GM12878 (cell line): ENCODE measurements around the gene BEST2. TPM values are rescaled to one million over a fixed set of nuclear protein-coding genes. Genes with fewer than 3 reads are reported as not detected.

ENCODE experiments used
- ATAC-seq: fragments of 200-7000 bp; cut with Tn5 transposase; 3 replicates; pipeline ENCODE4 v1.9.1; 2020; ENCODE audit warnings: mild to moderate bottlenecking, moderate library complexity
- BruUV-seq: library from RNA; stranded (reverse); fragments of 400-500 nt; replicated peaks from 2 replicates; lab custom pipeline; 2021; lab: Mats Ljungman, UMichigan
- CTCF ChIA-PET: fragments of 300-600 bp; sonication (Branson Sonifier 250); formaldehyde crosslinking; extraction: SDS; loops from one replicate; lab custom pipeline; 2021; ENCODE audit warnings: inconsistent platforms; lab: Yijun Ruan, JAX
- POLR2A ChIA-PET: fragments of 350-600 bp; formaldehyde crosslinking; extraction: SDS; loops from one replicate; lab custom pipeline; 2021; ENCODE audit warnings: inconsistent platforms; lab: Charles Lee
- RAD21 ChIA-PET: fragments of 300-600 bp; sonication (Branson Sonifier 250); formaldehyde crosslinking; loops from one replicate; lab custom pipeline; 2023; ENCODE audit warnings: antibody characterized with exemption; ENCODE audit not compliant: unreplicated experiment; lab: Charles Lee
- SMC1A ChIA-PET: fragments of 300-600 bp; sonication (Branson Sonifier 250); formaldehyde crosslinking; loops from one replicate; lab custom pipeline; 2023; ENCODE audit not compliant: unreplicated experiment, uncharacterized antibody; lab: Charles Lee
- DNase-seq: peaks from one replicate; pipeline ENCODE4 v3.0.0-alpha.2; 2011; ENCODE audit warnings: low read depth, low spot score
- FAIRE-seq: peaks from 3 replicates; lab custom pipeline; 2011; peaks lifted over from hg19 to GRCh38; lab: Jason Lieb, UNC
- H2AFZ ChIP-seq: 2 replicates; pipeline ENCODE4 v1.6.0; 2011; ENCODE audit warnings: low read depth, low read length, control low read depth; ENCODE audit not compliant: control insufficient read depth
- H3K27ac ChIP-seq: 2 replicates; pipeline ENCODE4 v1.5.1; 2011; ENCODE audit warnings: control low read depth; ENCODE audit not compliant: control insufficient read depth, insufficient read depth
- H3K27me3 ChIP-seq, 2 experiments: replicated peaks in 1 of 2; 2 replicates each; pipeline versions ENCODE4 v1.6.0 to v1.6.1; 2011; ENCODE audit warnings: low read length in 1 of 2; ENCODE audit not compliant: control insufficient read depth in 2 of 2, insufficient read depth in 2 of 2
- H3K36me3 ChIP-seq, 2 experiments: 2 replicates each; pipeline ENCODE4 v1.5.1; 2011; ENCODE audit warnings: low read length in 1 of 2; ENCODE audit not compliant: control insufficient read depth in 2 of 2, insufficient read depth in 2 of 2
- H3K4me1 ChIP-seq: 2 replicates; pipeline ENCODE4 v1.6.1; 2011; ENCODE audit warnings: mild to moderate bottlenecking, low read length, moderate library complexity, mixed read lengths; ENCODE audit not compliant: control insufficient read depth, insufficient read depth
- H3K4me2 ChIP-seq: 2 replicates; pipeline ENCODE4 v1.6.0; 2011; ENCODE audit warnings: control low read depth; ENCODE audit not compliant: control insufficient read depth, insufficient read depth
- H3K4me3 ChIP-seq: fragments of 200-600 bp; sonication (generic); 2 replicates; pipeline ENCODE4 v1.5.1; 2016
- H3K79me2 ChIP-seq: 2 replicates; pipeline ENCODE4 v1.6.0; 2011; ENCODE audit warnings: low read length; ENCODE audit not compliant: control insufficient read depth, insufficient read depth
- H3K9ac ChIP-seq: 2 replicates; pipeline ENCODE4 v1.8.0; 2011; ENCODE audit warnings: low read length, control low read depth, mixed read lengths; ENCODE audit not compliant: control insufficient read depth, insufficient read depth
- H3K9me3 ChIP-seq: replicated peaks from 3 replicates; pipeline ENCODE4 v1.5.1; 2011; ENCODE audit warnings: mild to moderate bottlenecking, low read length; ENCODE audit not compliant: control insufficient read depth, insufficient read depth
- H4K20me1 ChIP-seq: 2 replicates; pipeline ENCODE4 v1.6.0; 2011; ENCODE audit not compliant: control insufficient read depth, insufficient read depth
- BCL11A ChIP-seq: IDR thresholded peaks from 2 replicates; pipeline ENCODE4 v1.6.1; 2011; ENCODE audit warnings: low read depth, low read length
- FOXM1 ChIP-seq: IDR thresholded peaks from 2 replicates; pipeline ENCODE4 v1.6.1; 2012; ENCODE audit warnings: low read depth, mild to moderate bottlenecking, inconsistent platforms, low read length, moderate library complexity
- IRF3 ChIP-seq: fragments of 450-650 bp; IDR thresholded peaks from 2 replicates; pipeline ENCODE4 v1.6.1; 2014; ENCODE audit warnings: mild to moderate bottlenecking
- KLF5 ChIP-seq: fragments of 450-650 bp; IDR thresholded peaks from 2 replicates; pipeline ENCODE4 v1.6.1; 2014; ENCODE audit warnings: mild to moderate bottlenecking; ENCODE audit not compliant: partially characterized antibody
- MLLT1 ChIP-seq: fragments of 450-650 bp; IDR thresholded peaks from 2 replicates; pipeline ENCODE4 v1.6.1; 2016; ENCODE audit warnings: mild to moderate bottlenecking
- MTA3 ChIP-seq: IDR thresholded peaks from 2 replicates; pipeline ENCODE4 v1.6.1; 2012; ENCODE audit warnings: low read length, inconsistent platforms, borderline replicate concordance
- NR2C2 ChIP-seq: IDR thresholded peaks from 2 replicates; pipeline ENCODE4 v1.6.1; 2011; ENCODE audit warnings: borderline replicate concordance, low read depth; ENCODE audit not compliant: control insufficient read depth, insufficient read length
- PAX8 ChIP-seq: fragments of 450-650 bp; IDR thresholded peaks from 2 replicates; pipeline ENCODE4 v1.6.1; 2017; ENCODE audit warnings: mild to moderate bottlenecking, moderate library complexity
- SMAD1 ChIP-seq: fragments of 450-650 bp; IDR thresholded peaks from 2 replicates; pipeline ENCODE4 v1.6.1; 2018; ENCODE audit warnings: mild to moderate bottlenecking, low read depth; ENCODE audit not compliant: partially characterized antibody
- SUZ12 ChIP-seq: fragments of 200-600 bp; sonication (generic); IDR thresholded peaks from one replicate; pipeline ENCODE4 v1.6.1; 2018; ENCODE audit warnings: antibody characterized with exemption, mild to moderate bottlenecking; ENCODE audit not compliant: unreplicated experiment
- TCF7 ChIP-seq: IDR thresholded peaks from 2 replicates; pipeline ENCODE4 v1.6.1; 2014; ENCODE audit warnings: antibody characterized with exemption, borderline replicate concordance
- YBX1 ChIP-seq: fragments of 450-650 bp; IDR thresholded peaks from 2 replicates; pipeline ENCODE4 v1.6.1; 2016; ENCODE audit warnings: antibody characterized with exemption
- ZBTB40 ChIP-seq: fragments of 450-650 bp; IDR thresholded peaks from 2 replicates; pipeline ENCODE4 v1.6.1; 2016; ENCODE audit warnings: mild to moderate bottlenecking, moderate library complexity, borderline replicate concordance
- ZNF592 ChIP-seq: fragments of 450-650 bp; IDR thresholded peaks from 2 replicates; pipeline ENCODE4 v1.6.1; 2017; ENCODE audit warnings: mild to moderate bottlenecking, moderate library complexity
- WGBS: methylation state at CpG from one replicate; pipeline ENCODE4 v1.1.6; 2016; ENCODE audit warnings: low lambda C conversion rate; ENCODE audit not compliant: insufficient replicate concordance, insufficient coverage; ENCODE audit errors: missing lambda C conversion rate; 5-methylcytosine and 5-hydroxymethylcytosine counted together
- in situ Hi-C: fragments of 300-500 bp; cut with MboI; formaldehyde crosslinking; loops from 9 replicates; pipeline ENCODE4 v1.14.3; 2018; ENCODE audit warnings: mixed read lengths
- intact Hi-C: fragments of 100-400 bp; cut with micrococcal nuclease; formaldehyde crosslinking; loops from one replicate; pipeline ENCODE4 v1.14.2; 2022; ENCODE audit not compliant: unreplicated experiment
- polyA plus RNA-seq, 11 experiments: library from polyadenylated mRNA; depleted of rRNA in 4 of 11; unstranded in 6 of 11; stranded (reverse) in 5 of 11; fragments of >200 nt; fragmentation: Nextera tagmentation in 4 of 11; fragmentation: Illumina TruSeq in 1 of 11; extraction: Ambion mirVana in 4 of 11; extraction: Trizol in 1 of 11; gene quantifications; 1 replicate in 1 of 11; 2 replicates in 10 of 11; pipeline versions ENCODE4 v1.2.1 to v1.2.3, GENCODE V29; 2011 to 2016; ENCODE audit warnings: inconsistent platforms in 2 of 11, missing spikeins in 2 of 11, low read depth in 1 of 11
- total RNA-seq, 4 experiments: library from RNA; depleted of rRNA in 3 of 4; stranded (reverse); fragments of >200 nt in 3 of 4; fragmentation: Illumina TruSeq in 1 of 4; extraction: Trizol in 1 of 4; gene quantifications; 2 replicates each; pipeline versions ENCODE4 v1.2.1 to v1.2.3, GENCODE V29; 2013 to 2021

BEST2 gene
- total and polyA plus RNA-seq, 10 of the 15 experiments (the other 5 are each of a cell fraction or from before 2014, with no cell fraction given) = not detected

DNA sequence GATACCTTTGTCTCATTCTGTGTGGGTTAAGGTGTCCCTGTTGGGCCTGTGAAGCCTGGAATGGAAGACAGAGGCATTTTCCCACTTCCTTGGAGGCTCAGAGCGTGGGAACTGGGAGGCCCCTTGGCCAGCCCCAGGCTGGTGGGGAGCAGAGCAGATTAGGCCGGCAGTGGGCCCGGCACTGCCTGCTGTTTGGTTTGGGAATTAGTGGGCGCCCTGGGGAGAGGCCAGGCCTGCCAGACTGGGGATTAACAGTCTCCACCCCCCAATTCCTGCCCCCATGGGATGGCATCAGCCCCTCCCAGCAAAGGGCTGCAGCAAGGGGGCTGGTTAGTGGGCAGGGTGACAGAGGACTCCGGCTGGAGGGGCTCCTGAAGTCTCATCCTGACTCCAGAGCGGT, 3.1 kb upstream of the BEST2 start:
- CTCF ChIA-PET = interaction anchor here (0.6 to 2.5 kb wide), 3 partner anchors 9 to 139 kb away, joined by 3 to 12 read pairs (median 9); no protein-coding TSS in a partner anchor
- TF ChIP-seq TCF7 (no peak), ZNF592 (no peak), ZBTB40 (no peak), SMAD1 (no peak), SUZ12 (no peak), FOXM1 (no peak), KLF5 (no peak), NR2C2 (no peak), BCL11A (no peak), MLLT1 (no peak), YBX1 (no peak), MTA3 (no peak), PAX8 (no peak), IRF3 (no peak)

More for the DNA sequence above, 3.1 kb upstream of the BEST2 start:
- Histone ChIP-seq H3K36me3 (peaks cover 0 to 8% of the 10 kb centered on the region in 2 experiments; a peak in 2 of 4 replicates), H3K4me1 (no peaks in the 10 kb centered on the region), H2AFZ (no peak overlapping the region), H3K79me2 (no peaks in the 10 kb centered on the region), H3K27me3 (no peaks in the 10 kb centered on the region), H3K4me2 (no peak overlapping the region), H3K4me3 (no peak overlapping the region), H3K9ac (no peak overlapping the region), H3K9me3 (peaks cover 11% of the 10 kb centered on the region; the same call in 1 of the 3 replicates), H4K20me1 (no peaks in the 10 kb centered on the region), H3K27ac (no peak overlapping the region)
- BruUV-seq = no TSS peak
- WGBS = 95% methylated on average over 6 of the region's 6 CpGs
- ChIA-PET SMC1A (no interaction called here), POLR2A (interaction anchor here (0.6 kb wide), 1 partner anchor 185 kb away, joined by 4 read pairs; the partner anchor contains the start of gene FARSA), RAD21 (no interaction called here)
- ATAC-seq = no peak
- FAIRE-seq = no peak
- intact Hi-C loops = no loop called here
- in situ Hi-C loops = no loop called here
- DNase-seq = no peak
